T-helper 2 cell (primary cell): ENCODE data around the gene SUGCT.
"Not testable (repeated sequence)": the region's sequence is repeated elsewhere in the genome, so short reads cannot be mapped to it uniquely, and the experiment has no call there.

Experiments used
- DNase-seq, 5 experiments: peaks; one replicate each; pipeline versions ENCODE4 v3.0.0 to v3.0.0-alpha.2; 2012 to 2022

SUGCT gene

DNA sequence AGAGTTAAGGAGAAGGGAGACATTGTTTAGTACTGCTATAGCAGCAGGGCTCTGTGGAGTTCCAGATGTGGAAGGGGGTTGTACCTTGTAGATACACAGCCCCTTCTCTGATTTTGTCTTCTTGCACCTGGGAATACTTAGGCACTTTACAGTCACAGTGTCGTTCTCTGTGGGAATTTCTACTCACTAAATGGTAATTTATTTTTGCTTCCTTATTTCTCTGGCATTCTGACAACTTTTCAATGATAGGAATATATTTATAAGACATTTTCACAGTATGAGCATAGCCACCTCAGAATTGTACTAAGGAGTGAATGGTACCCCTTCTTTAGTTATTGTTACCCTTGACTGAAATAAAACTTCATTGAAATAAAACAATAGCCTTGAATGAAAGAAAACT is 132.8 kb downstream of the SUGCT start:
- no peak for DNase-seq

GRCh38 chr7:40268810-40269209 is 134.0 kb downstream of the SUGCT start:
- DNase-seq = not testable (repeated sequence)

DNA sequence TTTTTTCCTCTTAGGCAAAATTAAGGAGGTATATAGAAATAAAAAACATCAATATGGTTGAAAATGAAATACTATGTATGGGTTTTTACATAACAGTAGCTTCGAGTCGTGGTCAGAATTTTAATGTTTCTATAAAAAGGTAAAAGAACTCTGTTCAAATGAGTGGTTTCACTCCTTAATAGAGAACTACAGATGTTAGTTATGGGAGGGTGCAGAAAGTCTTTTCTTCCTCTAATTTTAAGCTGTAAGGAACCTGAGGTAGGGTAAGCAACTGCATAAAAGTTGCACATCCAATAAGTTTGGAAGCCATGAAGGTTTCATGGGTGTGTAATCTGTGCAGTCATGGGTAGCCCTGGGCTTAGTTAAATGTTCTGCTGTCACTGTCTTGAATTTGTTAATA is 141.3 kb downstream of the SUGCT start:
- no peak for DNase-seq

GRCh38 chr7:40279991-40280390 is 145.2 kb downstream of the SUGCT start:
- no peak for DNase-seq

DNA sequence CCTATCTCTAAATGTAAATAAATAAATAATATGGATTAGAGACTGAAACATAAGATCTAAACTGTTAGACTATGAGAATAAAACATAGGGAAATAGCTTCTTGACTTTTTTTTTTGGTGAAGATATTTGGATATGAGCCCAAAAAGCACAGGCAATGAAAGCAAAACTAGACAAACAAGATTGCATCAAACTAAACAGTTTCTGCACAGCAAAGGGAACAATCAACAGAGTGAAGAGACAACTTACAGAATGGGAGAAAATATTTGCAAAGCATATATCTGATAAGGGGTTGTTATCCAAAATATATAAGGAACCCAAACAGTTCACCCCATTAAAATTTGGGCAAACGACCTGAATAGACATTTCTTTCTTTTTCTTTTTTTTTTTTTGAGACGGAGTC is 148.1 kb downstream of the SUGCT start:
- DNase-seq = no peak

DNA sequence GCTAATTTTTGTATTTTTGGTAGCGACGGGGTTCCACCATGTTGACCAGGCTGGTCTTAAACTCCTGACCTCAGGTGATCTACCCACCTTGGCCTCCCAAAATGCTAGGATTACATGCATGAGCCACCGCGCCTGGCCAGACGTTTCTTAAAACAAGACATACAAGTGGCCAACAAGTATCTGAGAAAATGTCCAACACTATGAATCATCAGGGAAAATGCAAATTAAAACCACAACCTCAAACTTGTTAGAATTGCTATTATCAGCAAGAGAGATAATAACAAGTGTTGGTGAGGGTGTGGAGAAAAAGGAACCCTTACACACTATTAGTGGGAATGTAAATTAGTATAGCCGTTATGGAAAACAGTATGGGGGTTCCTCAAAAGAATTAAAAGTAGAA is 148.6 kb downstream of the SUGCT start:
- DNase-seq = no peak

GRCh38 chr7:40288827-40289226 is 154.0 kb downstream of the SUGCT start:
- no peak for DNase-seq

DNA sequence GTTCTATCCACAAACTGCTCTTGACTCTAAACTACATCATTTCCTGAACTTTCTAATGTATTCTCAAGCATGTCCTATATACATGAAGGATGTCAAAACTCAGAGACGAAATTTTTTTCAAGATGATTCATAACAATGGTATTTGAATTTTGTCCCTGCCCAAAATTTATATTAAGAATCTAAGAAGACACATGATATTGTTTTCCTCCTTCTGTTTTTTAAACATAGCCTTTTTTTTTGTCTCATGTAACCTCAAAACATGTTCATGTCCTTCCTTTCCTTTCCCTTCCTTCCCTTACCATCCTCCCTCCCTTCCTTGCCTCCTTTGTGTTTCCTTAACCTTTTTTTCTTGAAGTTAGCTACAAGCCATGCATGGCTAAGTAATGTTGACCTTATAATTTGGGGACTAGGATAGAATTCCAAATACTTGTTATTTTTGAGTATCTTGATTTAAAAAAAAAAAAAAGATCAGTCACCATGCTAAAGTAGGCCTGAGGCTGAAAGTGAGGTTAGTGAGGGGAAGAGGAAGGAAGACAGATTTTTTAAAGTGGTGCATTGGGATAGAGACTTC is 163.0 kb downstream of the SUGCT start:
- DNase-seq = no peak

GRCh38 chr7:40298421-40298820 is 163.6 kb downstream of the SUGCT start:
- DNase-seq = no peak

- DNase-seq = peak in 1 of 5 experiments; percentile 31
Measured at GRCh38 chr7:40299097-40299496, 164.3 kb downstream of the SUGCT start.

- DNase-seq = no peak
Measured at GRCh38 chr7:40300146-40300670, 165.4 kb downstream of the SUGCT start.

GRCh38 chr7:40301486-40302068 is 166.8 kb downstream of the SUGCT start:
- no peak for DNase-seq

GRCh38 chr7:40303996-40304395 is 169.2 kb downstream of the SUGCT start:
- DNase-seq = no peak

DNA sequence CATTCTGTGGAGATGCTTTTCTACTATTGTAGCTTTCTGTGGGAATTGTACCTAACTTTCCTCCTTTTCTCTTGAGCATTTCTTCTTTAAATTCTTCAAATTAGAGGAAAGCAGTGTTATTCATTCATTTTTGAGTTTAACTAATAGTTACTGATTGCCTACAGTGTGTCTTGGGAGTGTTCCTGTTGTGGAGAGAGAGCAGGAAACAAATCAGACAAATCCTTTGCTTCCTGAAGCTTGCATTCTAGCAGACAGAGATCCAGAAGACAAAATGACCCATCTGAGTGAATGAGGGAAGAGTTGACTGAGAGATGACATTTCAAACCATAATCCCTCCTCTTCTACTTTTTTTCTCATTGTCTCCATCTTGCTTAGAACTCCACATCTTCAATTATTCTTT is 170.4 kb downstream of the SUGCT start:
- no peak for DNase-seq

DNA sequence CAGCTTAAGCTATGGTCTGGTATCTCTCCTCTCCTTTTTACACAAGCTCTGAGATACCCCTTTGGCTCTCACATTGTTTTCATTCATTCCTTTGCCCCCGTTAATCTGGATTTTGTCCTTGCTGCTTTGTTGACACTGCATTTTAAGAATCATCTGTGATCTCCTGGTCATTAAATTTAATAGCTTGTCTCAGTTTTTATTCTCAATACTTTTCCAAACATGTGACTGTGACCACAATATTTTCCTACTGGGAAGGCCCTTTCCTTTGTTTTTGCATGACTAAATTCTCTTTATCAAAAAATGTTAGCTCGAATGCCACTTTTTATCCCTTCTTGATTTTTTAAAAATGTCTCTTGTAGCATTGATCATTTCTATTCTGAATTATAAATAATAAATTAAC is 171.2 kb downstream of the SUGCT start:
- DNase-seq = no peak

- DNase-seq = no peak
Measured at GRCh38 chr7:40306596-40306995, 171.8 kb downstream of the SUGCT start.

DNA sequence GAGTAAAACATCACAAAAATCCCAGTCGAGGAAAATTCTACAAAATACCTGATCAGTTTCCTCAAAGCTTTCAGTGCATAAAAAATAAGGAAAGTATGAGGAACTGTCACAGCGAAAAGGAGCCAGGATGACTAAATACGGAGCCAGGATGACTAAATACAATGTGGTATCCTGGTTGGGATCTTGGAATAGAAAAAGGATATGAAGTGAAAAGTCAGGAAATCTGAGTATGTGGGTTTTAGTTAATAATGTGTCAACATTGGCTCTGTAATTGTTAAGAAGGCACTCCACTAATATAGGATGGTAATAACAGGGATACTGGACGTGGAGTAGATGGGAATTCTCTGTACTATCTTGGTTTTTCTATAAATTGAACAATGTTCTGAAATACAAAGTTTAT is 175.5 kb downstream of the SUGCT start:
- no peak for DNase-seq

GRCh38 chr7:40311307-40311706 is 176.5 kb downstream of the SUGCT start:
- peak in 1 of 5 experiments; percentile 20 for DNase-seq

GRCh38 chr7:40315277-40315676 is 180.5 kb downstream of the SUGCT start:
- DNase-seq = no peak

DNA sequence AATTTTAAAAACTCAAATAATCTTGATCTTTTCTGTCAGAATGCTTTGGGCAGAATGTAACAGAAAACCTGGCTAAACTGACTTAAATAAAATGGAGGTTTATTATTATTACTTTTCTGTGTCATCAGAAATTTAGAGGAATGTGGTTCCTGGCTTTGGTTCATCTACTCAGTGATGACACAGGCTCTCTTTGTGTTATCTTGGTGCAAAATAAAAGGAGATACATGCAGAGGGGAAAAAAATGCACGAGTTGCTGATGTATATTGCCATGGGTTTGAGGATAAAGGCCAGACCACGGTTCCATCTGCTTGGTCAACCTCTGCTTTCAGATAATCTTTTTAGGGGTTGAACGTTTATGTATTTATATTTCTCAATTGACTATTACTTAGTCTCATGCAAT is 181.4 kb downstream of the SUGCT start:
- DNase-seq = no peak

- no peak for DNase-seq
Measured at GRCh38 chr7:40324914-40325313, 190.1 kb downstream of the SUGCT start.

- no peak for DNase-seq
Measured at GRCh38 chr7:40327113-40327512, 192.3 kb downstream of the SUGCT start.

DNA sequence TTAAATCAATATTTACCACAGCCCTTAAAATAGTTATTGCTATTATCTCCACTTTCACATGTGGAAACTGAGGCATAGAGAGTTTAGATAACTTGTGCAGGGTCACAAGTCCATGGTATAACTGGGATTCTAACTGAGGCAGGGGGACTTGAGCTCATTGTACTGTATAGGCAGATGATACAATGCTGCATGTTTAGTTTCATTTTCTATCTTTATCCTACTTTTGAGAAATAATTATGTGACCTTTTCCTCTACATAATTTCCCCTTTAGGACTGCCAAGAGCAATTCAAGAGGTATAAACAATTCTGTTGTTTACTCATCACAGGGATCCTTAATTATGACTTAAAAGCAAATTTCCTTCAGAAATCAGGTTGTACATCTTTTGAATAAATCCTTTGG is 193.1 kb downstream of the SUGCT start:
- no peak for DNase-seq

DNA sequence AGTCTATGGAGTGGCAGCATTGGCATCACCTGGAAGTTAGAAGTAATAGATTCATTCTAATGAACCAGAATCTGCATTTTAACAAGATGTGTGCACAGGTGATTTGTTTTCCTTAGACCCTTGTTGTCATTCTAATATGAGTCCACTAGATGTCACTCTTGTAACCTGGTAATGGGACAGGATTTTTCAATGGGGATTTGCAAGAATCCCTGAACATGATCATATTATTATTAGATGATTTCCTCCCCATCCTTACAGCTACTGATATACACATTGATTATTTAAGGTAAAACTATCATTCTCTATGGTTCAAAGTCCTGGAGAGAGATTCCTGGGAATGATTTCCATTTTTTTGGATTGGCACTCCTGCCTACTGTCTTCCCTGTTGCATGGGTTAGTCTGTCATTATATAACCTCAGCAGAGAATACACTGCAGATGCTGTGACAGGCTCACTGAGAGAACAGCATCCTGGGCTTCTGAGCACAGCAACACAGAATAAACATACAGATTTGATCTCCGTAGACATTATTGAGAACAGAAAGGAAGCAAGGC is 194.9 kb downstream of the SUGCT start:
- DNase-seq = peak in 1 of 5 experiments; percentile 30

- DNase-seq = no peak
Measured at GRCh38 chr7:40330408-40330807, 195.6 kb downstream of the SUGCT start.
